T-helper 2 cell treated with Interferon-gamma antibody and Interleukin-4, amounts not matched to agents 100 ng/mL and 5 ng/mL, for 36 hours (primary cell): Measurements from ENCODE around the gene OAS2. TPM values are rescaled to one million over a fixed set of nuclear protein-coding genes. Genes with fewer than 3 reads are reported as not detected.
"Not testable (repeated sequence)": the region's sequence is repeated elsewhere in the genome, so short reads cannot be mapped to it uniquely, and the experiment has no call there.

Experiments used
- intact Hi-C: fragments of 100-400 bp; cut with micrococcal nuclease; formaldehyde crosslinking; loops from one replicate; pipeline ENCODE4 v1.15.1; 2023
- total RNA-seq: library from RNA; stranded (reverse); gene quantifications from 2 replicates; pipeline ENCODE4 v1.2.3, GENCODE V29; 2022

Gene OAS2
- total RNA-seq, 1 donor from 2014 or later = 153 TPM

DNA sequence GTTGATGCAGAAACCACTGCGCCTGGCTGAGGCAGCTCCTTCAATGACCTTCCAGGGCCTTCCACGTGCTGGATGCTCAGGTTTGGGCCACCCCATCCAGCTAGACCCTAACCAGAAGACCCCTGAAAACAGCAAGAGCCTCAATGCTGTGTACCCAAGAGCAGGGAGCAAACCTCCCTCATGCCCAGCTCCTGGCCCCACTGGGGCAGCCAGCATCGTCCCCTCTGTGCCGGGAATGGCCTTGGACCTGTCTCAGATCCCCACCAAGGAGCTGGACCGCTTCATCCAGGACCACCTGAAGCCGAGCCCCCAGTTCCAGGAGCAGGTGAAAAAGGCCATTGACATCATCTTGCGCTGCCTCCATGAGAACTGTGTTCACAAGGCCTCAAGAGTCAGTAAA is 29.5 kb upstream of the OAS2 start:
- intact Hi-C loops = no loop called here

DNA sequence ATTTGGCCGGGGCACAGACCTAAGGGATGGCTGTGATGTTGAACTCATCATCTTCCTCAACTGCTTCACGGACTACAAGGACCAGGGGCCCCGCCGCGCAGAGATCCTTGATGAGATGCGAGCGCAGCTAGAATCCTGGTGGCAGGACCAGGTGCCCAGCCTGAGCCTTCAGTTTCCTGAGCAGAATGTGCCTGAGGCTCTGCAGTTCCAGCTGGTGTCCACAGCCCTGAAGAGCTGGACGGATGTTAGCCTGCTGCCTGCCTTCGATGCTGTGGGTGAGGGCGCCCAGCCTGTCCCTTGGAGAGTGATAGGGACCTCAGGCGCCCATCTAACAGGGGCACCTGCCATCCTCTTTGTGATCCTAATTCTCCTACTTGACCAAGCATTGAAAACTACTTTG is 27.6 kb upstream of the OAS2 start:
- intact Hi-C loops = no loop called here

DNA sequence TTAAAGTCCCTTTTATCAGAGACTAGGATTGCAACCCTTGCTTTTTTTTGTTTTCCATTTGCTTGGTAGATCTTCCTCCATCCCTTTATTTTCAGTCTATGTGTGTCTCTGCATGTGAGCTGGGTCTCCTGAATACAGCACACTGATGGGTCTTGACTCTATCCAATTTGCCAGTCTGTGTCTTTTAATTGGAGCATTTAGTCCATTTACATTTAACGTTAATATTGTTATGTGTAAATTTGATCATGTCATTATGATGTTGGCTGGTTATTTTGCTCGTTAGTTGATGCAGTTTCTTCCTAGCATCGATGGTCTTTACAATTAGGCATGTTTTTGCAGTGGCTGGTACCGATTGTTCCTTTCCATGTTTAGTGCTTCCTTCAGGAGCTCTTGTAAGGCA is 21.2 kb upstream of the OAS2 start:
- intact Hi-C loops = not testable (repeated sequence)

DNA sequence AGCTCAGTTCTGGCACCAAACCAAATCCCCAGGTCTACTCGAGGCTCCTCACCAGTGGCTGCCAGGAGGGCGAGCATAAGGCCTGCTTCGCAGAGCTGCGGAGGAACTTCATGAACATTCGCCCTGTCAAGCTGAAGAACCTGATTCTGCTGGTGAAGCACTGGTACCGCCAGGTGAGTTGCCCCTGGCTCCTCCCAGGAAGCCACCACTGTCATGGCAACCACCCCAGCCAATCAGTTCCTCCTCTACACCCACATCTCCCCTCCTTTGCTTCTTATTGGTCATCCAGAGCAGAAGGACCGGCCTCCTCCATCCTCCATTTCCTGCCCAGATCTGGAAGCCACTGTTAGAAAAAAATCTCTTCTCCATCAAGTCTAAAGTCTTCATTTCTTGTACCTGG is 17.2 kb upstream of the OAS2 start:
- intact Hi-C loops = no loop called here

DNA sequence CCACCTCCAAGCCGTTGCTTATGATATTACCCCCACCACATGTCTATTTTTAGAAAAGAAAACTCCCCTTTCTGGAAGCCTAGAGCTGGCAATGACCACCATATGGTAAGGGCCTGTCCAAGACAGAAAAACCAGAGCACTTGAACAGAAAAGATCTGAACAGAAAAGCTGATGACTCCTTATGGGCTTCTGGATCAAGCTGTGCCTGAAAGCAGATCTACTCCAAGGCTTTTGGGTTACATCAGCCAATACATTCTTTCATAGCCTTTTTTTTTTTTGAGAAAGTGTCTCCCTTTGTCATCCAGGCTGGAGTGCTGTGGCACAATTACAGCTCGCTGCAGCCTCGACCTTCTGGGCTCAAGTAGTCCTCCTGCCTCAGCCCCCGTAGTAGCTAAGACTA is 16.8 kb upstream of the OAS2 start:
- intact Hi-C loops = no loop called here

DNA sequence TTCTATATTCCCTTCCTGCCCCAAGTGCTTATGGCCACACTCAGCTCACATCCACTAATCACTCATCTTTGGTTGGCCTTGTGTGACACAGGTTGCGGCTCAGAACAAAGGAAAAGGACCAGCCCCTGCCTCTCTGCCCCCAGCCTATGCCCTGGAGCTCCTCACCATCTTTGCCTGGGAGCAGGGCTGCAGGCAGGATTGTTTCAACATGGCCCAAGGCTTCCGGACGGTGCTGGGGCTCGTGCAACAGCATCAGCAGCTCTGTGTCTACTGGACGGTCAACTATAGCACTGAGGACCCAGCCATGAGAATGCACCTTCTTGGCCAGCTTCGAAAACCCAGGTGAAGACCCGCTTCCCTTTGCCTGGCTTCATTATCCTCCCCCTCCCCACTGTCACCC is 15.8 kb upstream of the OAS2 start:
- intact Hi-C loops = no loop called here

DNA sequence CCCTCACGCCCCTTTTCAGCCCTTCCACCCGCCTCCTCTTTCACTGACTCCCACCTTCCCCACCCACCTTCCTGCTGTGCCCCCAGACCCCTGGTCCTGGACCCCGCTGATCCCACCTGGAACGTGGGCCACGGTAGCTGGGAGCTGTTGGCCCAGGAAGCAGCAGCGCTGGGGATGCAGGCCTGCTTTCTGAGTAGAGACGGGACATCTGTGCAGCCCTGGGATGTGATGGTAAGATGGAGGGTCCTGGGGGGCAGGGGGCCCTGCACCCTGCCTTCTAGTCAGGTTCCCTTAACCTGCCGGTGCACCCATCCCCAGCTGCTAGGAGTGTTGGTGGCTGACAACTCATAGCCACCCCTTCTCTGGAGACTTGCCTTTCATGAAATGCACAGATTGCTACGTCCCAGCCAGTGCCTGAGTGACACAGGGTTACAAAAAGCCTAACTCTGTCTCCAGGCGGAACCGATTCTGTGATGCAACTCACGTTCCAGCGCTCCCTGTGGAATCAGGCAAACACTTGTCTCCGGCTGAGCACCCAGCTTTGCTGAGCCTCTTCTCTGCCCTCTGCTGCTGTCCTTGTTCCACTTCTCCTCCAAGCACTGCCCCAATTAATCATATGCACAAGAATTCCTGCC is 15.0 kb upstream of the OAS2 start:
- intact Hi-C loops = no loop called here

DNA sequence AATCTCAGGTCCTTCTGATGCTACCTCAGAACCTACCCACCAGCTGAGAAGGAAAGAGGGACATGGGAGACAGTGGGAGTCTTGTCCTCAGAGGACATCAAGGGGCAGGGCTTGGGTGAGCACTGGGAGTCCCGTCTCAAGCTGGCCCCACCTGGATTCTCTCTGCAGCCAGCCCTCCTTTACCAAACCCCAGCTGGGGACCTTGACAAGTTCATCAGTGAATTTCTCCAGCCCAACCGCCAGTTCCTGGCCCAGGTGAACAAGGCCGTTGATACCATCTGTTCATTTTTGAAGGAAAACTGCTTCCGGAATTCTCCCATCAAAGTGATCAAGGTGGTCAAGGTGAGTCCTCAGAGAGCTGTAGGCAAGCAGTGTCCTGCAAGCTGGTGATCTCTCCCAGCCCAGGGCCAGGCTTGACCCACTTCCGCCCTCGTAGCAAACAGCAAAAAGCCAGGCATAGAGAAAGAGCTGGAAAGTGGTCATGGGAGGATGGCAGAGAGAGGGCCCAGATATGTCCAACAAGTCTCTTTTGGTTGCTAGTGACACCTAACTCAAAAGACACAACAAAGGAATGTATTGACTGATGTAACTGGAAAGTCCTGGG is 14.2 kb upstream of the OAS2 start:
- intact Hi-C loops = no loop called here

DNA sequence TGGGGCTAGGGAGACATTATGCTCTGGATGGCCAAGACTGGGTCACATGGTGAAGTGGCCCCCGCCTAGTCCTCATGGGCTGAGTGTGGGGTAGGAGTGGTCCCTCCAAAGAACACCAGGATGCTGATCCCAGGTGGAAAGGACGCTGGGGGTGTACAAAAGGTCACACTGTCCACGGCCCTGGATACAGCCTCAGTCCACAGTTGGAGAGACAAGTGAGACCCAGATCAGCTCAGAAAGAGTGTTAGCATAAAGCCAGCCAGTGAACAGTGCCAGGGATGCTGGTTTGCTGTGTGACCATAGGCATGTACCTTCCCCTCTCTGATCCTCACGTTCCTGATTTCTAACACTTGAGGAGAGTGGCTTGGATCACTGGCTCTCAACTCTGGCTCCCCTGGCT is 13.4 kb upstream of the OAS2 start:
- intact Hi-C loops = no loop called here

DNA sequence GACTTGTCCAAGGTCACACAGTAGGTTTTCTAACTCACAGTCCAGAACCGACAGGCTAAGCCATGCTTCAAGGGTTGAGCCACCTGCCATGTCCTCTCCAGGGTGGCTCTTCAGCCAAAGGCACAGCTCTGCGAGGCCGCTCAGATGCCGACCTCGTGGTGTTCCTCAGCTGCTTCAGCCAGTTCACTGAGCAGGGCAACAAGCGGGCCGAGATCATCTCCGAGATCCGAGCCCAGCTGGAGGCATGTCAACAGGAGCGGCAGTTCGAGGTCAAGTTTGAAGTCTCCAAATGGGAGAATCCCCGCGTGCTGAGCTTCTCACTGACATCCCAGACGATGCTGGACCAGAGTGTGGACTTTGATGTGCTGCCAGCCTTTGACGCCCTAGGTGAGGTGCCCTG is 12.7 kb upstream of the OAS2 start:
- intact Hi-C loops = no loop called here

DNA sequence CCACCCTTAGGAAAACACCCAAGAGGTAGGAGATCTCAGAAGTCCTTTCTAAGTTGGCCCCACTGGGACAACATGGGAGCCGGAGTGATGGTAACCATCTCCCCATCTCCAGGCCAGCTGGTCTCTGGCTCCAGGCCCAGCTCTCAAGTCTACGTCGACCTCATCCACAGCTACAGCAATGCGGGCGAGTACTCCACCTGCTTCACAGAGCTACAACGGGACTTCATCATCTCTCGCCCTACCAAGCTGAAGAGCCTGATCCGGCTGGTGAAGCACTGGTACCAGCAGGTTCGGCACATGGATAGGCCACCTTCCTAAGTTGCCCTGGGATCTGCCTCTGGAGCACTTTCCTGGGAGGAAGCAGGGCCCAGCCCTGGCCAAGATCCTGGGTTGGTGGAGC is 11.0 kb upstream of the OAS2 start:
- intact Hi-C loops = no loop called here

DNA sequence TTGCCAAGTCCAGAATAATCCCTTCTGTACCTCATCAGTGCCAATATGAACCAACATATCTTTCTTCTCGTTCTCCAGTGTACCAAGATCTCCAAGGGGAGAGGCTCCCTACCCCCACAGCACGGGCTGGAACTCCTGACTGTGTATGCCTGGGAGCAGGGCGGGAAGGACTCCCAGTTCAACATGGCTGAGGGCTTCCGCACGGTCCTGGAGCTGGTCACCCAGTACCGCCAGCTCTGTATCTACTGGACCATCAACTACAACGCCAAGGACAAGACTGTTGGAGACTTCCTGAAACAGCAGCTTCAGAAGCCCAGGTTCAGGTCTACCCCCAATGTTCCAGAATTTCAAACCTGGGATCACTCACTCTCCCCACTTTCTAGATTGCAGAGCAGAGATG is 10.5 kb upstream of the OAS2 start:
- intact Hi-C loops = no loop called here

DNA sequence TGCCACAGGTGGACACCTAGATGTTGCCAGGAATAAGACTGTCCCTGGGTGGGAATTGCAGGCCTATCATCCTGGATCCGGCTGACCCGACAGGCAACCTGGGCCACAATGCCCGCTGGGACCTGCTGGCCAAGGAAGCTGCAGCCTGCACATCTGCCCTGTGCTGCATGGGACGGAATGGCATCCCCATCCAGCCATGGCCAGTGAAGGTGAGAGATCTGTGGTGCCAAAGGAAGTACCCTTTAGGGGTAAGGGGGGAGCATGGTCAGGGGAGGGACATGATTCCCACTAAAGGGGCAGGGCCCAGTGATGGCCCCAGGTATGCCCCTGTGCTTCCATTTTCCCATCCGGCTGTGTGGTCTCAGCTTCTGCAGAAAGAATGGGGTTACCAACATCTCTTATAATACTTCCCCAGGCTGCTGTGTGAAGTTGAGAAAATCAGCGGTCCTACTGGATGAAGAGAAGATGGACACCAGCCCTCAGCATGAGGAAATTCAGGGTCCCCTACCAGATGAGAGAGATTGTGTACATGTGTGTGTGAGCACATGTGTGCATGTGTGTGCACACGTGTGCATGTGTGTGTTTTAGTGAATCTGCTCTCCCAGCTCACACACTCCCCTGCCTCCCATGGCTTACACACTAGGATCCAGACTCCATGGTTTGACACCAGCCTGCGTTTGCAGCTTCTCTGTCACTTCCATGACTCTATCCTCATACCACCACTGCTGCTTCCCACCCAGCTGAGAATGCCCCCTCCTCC is 8.6 kb upstream of the OAS2 start:
- intact Hi-C loops = loop anchor here (10.0 kb wide), 1 partner anchor 215 kb away; the partner anchor contains the start of genes DDX54 and RITA1

DNA sequence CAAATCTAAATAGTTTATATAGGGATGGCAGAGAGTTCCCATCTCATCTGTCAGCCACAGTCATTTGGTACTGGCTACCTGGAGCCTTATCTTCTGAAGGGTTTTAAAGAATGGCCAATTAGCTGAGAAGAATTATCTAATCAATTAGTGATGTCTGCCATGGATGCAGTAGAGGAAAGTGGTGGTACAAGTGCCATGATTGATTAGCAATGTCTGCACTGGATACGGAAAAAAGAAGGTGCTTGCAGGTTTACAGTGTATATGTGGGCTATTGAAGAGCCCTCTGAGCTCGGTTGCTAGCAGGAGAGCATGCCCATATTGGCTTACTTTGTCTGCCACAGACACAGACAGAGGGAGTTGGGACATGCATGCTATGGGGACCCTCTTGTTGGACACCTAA is 7.9 kb upstream of the OAS2 start:
- intact Hi-C loops = loop anchor here (10.0 kb wide), 1 partner anchor 214 kb away; the partner anchor contains the start of genes DDX54 and RITA1

DNA sequence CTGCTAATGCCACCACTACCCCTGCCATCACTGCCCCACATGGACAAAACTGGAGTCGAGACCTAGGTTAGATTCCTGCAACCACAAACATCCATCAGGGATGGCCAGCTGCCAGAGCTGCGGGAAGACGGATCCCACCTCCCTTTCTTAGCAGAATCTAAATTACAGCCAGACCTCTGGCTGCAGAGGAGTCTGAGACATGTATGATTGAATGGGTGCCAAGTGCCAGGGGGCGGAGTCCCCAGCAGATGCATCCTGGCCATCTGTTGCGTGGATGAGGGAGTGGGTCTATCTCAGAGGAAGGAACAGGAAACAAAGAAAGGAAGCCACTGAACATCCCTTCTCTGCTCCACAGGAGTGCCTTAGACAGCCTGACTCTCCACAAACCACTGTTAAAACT is 7.1 kb upstream of the OAS2 start:
- intact Hi-C loops = loop anchor here (10.0 kb wide), 1 partner anchor 214 kb away; the partner anchor contains the start of genes DDX54 and RITA1

DNA sequence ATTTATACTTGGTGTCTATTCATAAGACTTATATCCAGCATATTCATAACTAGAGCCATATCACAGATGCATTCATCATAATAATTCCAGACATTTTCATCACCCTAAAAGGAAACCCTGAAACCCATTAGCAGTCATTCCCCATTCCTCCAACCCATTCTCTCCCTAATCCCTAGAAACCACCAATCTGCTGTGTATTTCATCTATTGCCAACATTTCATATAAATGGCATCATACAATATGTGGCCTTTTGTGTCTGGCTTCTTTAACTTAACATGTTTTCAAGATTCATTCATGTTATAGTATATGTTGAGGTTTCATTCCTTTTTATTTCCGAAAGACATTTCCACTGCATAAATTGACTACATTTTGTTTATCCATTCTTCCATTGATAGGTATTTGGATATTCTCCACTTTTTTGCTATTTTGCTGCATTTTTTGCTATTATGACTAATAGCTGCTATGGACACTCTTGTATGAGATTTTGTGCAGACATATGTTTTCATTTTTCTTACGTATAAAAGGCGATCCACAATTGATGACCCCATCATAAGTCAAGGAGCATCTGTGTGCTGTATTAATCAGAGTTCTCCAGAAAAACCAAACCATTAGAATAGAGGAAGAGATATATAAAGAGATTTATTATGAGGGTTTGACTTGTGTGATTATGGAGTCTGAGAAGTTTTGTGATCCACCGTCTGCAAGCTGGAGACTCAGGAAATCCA is 5.1 kb upstream of the OAS2 start:
- intact Hi-C loops = loop anchor here (10.0 kb wide), 1 partner anchor 212 kb away; the partner anchor contains the start of genes DDX54 and RITA1

DNA sequence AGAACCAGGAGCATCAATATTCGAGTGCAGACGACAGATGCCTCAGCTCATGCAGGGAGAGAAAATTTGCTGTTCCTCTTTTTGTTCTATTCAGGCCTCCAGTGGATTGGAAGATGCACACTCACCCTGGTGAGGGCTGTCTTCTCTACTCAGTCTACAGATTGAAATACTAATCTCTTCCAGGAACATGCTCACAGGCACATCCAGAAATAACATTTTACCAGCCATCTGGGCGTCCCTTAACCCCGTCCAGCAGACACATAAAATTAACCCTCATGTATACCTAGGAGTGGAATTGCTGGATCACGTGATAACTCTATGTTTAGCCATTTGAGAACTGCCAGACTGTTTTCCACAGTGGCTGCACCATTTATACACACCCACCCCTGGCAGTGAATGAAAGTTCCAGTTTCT is 4.5 kb upstream of the OAS2 start:
- intact Hi-C loops = loop anchor here (10.0 kb wide), 1 partner anchor 211 kb away; the partner anchor contains the start of genes DDX54 and RITA1

DNA sequence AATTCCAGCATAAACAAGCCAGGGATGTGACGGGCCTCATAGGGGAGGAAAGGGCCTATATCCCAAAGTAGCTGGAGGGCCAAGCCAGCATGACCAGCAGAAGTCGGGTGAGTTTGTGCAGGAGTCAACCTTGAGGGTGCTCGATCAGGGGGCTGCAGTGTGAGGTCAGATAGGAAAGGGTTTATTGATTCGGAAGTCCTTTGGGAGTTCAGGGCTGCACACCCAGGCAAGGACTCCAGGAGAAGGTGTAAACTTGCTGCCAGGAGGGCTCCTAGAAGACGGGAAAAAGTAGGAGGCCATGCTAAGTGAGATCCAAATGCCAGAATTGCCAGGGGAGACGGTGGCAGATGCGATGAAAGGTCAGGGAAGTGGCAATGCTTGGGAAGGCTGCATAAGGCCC is 3.4 kb upstream of the OAS2 start:
- intact Hi-C loops = loop anchor here (5.0 to 10.0 kb wide), 2 partner anchors 210 to 382 kb away; partner anchors contain the start of genes DDX54, PLBD2 and RITA1

DNA sequence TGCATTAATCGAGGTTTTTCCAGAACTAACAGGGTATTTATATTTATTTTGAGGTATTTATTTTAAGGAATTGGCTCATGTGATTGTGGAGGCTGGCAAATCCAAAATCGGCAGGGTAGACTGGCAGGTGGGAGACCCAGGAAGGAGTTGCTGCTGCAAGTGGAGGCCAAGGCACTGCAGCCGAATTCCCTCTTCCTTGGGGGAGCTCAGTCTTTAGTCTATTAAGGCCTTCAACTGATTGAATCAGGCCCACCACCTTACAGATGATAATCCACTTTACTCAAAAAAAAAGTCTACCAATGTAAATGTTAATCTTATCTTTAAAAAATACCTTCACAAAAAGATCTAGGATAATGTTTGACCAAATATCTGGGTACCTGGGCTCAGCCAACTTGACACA is 1.2 kb upstream of the OAS2 start:
- intact Hi-C loops = loop anchor here (5.0 to 10.0 kb wide), 2 partner anchors 208 to 380 kb away; partner anchors contain the start of genes DDX54, PLBD2 and RITA1

DNA sequence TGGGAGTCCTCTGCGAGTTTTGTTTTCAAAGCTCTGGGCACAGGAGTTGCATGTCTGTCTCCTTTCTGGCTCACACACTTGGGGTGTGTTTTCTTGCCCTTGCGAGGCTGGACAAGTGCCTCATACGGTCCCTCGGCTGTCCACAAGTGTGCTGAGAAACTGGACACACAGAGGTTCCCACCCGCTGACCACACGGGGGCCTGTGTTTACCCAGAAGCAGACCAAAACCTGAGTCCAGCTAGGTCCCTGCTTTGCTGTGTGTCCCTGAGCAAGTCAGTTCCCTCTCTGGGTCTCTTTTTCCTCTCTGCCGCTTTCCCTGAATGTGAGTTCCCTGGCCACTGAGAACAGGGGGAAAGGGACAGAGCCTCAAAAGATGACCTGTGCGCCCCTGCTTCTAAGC is 678 bp upstream of the OAS2 start:
- intact Hi-C loops = loop anchor here (1.0 to 10.0 kb wide), 6 partner anchors 11 to 380 kb away; partner anchors contain the start of genes DDX54, OAS1, OAS3 and PLBD2

DNA sequence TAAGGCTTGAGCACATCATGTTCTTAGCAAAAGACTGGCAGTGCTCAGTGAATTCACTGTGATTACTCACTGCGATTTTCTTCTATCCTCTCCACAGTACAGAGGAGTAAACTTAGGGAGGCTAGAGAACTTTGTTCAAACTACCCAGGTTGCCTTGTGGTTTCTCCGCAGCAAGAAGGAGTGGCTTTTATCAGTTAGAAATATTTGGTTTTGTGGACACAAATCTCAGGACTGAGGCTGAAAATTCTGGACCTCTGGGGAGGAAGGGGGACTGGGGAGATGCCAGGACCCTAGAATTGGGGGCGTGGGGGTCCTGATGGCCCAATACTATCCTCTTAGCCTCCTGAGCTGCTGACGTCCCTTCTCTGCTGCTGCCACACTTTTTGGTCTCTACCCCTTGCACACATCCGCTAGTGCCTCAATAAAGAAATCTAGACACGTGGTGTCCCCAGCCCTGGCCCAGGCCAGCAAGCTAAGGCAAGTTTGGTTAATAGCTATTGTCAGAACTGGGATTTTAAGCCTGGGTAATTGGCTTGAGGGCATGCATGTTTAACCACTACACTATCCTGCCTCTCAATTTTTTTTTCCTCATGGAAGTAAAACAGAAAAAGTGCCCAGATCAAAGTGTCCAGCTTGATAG is 842 bp downstream of the OAS2 start:
- intact Hi-C loops = loop anchor here (5.0 to 10.0 kb wide), 2 partner anchors 206 to 378 kb away; partner anchors contain the start of genes DDX54, PLBD2 and RITA1
